Dedifferentiated amniotic fluid mesenchymal stem cell (primary cell): ENCODE data around the gene S100PBP.

Experiments used
- DNase-seq: peaks from one replicate; pipeline ENCODE4 v3.0.0-alpha.2; 2016; ENCODE audit errors: extremely low spot score

The S100PBP gene

DNA sequence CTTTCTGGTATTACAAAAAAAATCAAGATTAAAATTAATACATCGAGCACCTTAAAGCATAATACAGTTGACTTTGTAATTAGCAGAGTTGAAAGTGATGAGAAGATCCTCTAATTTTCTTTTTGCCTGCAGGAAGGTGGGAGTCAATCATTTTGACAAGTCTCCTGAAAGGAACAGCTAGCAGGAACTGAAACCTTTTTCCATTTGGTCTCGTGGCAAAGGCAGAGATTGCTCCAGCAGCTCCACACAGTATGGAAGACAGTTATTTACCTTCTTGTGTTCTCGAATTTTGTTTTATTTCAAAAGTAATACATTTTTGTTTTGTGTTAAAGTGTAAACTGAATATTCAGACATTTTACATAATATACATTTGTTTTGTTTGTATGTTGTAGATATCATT is 7.7 kb downstream of the S100PBP start:
- no peak for DNase-seq

DNA sequence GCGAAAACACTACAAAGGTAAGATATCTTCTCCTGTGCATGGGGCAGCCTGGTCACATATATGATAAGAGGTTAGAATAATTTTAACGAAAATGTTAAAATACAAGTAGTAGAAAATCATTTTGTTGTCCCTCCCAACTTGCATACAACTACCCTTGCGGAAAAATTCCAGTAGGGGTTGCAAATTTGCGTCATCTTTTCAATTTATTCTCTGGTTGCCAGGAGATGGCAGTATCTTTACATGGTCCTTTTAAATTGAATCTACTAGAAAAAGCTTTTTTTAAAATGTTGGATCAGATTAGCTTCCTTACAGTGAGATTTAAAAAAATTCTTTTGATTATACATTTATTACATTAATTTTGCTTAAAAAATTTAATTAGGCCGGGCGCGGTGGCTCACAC is 10.9 kb downstream of the S100PBP start:
- no peak for DNase-seq

DNA sequence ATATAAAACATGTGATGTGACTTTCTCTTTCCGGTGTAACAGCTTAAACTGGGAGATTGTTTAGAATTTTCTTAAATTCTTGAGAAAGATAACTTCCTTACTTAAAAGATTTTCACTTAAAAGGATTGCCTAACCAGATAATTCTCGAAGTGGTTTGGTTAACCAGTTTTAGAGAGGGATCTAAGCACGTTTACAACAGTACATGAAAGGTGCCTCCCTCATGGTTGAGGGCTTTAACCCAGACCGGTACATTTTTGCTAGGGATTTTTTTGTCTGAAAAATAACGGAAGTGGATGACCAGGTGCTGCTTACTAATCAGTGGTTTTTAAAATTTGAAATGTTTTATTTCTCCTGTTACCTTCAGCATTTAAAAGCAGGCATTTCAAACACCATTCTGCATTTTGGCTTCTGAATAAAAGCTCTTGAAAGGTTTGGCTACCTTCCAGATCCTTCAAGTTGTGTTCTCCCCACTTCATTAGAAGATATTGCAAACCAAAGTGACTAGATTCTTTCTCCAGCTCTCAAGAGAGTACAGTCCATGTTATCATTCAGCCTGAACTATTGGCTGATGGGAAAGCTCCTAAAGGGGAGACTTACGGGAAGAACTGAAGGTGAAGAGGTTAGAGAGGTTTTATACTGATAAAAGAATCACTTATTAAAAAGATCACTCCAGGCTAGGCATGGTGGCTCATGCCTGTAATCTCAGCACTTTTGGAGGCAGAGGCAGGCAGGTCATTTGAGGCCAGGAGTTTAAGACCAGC is 12.8 kb downstream of the S100PBP start:
- DNase-seq: no peak

DNA sequence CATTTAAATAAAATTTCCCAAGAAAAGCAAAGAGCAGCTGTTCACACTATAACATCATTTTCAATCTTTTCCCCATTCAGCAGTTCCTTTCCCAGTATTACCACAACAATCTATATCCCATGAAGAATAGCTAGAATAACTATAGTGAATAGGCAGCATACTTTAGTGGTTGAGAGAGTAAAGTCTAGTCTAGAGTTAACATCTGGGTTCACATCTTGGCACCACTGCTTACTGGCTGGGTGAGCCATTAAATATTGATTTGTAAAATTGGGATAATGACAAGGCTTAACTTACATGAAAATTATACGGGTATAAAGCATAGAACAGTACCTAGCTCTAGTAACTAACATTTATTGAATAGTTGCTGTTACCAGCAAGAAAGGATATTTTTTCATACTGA is 14.4 kb downstream of the S100PBP start:
- DNase-seq: no peak

DNA sequence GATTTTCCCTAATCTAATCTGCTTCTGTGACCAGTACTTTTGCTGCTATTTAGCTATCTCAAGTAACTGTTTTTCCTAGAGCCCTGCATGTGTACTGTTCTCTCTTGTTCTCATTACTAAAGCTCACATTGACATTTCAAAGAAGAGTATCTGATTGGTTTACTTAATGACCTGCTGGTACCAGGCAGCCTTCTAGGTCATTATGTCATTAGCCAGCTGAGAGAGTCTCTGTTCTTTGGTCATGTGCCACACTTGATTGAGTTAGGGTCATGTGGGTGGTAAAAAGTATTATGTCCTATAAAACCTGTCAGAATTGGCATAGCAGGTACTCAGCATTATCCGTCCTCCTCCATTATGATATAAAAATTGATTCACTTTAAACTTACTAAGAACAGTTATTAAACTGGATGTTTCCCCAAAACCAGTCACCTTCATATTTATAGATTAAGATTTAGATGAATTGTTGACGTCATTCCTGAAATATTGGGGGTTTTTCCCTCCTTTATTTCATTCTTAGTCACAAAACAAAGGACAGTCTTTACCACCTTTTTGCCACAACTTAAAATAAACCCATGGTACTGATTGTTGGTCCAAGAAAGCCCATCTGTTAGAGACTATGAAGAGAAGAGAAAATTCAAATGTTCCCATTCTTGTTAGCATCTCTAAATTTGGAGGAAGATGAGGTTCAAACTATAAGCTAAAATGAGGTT is 31.1 kb downstream of the S100PBP start:
- no peak for DNase-seq

DNA sequence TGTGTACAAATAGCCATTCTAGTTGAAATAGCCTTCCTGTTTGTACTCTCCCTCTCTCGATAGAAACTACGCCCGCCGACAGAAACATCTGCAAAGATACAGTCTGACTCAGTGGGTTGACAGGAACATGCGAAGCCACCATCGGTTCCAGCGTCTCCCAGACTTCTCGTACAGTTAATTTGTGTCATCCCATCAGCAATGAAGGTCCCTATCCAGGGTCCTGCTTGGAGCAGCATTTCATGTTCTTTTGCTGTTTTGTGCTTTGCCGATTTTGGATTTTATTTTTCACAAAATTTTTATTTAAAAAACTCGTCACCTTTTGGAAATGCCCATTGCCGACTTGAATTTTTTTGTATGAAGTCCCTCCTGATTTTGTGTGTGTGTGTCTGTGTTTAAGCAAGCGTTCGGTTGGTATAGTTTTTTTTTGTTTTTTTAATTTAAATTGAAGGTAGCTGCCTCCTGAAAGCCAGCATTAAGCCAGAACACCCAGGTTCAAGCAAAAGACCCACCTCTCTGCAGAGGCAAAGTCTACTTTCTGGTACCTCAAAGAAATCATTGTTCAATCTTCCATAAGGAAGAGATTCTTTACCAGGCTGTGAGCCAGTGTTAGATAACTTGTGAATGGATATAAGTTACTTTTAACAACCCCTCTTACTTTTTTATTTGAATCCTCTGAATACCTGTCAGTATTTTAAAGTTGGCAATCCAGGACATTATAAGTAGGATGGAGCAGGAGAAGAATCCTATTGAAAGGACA is 38.6 kb downstream of the S100PBP start:
- no peak for DNase-seq

DNA sequence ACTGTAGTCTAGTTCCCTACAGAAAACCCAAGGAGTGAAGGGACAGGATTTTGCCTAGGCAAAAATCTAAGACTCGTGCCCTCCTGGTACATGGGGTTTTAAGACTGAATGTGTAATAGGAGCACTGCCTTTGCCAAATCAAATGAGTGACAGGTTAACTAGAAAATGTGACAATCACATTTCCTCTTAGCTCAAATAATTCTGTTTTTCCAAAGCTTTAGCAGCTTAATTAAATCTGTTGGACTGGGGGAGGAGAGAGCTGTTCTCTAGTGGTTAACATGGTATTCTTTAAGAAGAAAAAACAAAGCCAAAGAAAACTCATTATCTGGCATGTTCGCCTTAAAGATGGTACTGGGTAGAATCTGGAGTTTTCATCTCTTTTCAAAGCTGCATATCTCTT is 40.7 kb downstream of the S100PBP start:
- DNase-seq: no peak

DNA sequence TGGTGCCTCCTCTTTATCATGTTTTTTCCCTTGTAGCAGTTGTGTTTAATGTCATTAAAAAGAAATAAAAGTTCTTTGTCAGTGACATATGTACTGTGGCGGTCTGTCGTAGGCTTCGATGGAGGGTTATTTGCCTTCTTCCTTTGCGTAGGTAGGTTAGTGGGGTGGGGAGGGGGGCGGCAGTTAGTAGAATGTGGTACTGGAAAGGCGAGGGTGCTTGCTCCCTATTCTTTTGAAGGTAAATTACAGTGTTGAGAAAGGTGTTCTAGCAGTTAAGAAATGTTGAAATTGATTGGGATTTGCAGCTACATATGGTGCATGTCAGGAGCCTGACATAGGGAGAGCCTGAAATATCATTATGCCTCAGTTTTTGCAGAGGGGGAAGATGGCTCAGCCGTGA is 41.3 kb downstream of the S100PBP start:
- DNase-seq: no peak

DNA sequence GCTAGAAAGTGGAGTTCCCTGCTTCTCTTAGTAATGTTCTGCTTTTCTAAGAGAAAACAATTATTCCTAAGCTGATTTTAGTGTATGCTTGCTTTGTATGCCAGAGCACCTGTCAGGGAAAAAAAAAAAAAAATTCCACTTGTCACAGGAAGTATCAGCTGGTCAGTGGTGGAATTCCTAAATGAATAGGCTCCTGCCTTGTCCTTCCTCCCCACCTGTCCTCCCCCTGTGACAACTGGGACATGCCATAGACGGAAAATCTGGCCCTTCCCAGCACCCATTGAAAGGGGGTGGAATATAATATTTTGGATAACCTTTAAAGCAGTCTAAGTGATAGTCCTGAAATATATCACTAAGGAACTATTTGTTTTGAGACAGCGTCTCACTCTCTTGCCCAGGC is 42.5 kb downstream of the S100PBP start:
- DNase-seq: no peak

DNA sequence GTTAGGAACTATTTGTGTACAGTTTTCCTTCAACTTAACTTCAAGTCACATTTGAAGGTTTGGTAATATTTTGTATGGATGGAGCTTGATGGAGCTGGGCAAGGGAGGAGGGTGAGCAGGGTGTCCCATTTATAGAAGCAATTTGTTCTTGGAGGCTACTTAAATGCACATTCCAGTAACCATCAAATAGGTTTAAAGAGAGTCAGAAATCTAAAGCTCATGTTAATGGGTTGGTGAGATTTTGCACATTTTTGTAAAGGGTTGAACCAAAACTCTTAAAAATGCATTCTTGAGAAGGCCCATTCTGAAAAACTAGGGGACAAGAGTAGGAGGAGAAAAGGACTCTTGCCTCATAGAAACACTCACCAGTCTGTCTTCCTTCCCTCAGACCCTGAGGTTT is 43.1 kb downstream of the S100PBP start:
- no peak for DNase-seq

DNA sequence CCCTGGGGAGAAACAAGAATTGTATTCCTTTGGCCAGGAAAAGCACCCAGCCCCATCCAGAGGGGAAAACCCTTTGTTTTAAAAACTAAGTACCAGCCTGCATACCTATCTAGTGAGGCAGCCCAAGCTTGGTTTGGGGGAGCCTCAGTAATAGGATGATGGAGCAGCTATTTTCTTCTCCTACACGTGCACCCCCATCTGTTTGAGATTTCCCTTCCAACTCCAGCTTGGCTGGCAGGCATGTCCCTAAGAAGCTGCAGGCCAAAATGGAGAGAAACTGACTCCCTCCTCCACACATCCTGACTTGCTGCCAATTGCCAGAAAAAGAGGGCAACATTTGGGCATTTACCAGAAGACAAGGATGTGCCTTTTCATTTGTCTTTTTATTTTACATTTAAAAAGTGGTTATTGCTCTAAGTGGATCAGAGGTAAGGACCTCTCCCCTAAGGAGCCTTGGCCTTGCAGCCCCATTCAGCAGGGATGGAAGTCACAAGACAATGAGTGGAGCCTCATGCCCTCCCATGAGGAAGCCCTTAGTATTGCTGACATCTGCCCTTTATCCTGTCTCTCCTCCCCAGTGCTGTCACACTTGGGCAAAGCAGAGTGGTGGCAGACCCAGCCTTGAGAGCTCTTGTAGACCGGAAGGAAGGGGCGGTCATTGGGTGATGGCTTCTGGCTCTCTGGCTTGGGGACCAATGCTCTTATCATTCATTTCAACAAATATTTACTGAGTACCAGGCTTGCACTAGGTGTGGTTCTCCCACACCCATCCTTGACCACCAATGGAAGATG is 44.6 kb downstream of the S100PBP start:
- no peak for DNase-seq

DNA sequence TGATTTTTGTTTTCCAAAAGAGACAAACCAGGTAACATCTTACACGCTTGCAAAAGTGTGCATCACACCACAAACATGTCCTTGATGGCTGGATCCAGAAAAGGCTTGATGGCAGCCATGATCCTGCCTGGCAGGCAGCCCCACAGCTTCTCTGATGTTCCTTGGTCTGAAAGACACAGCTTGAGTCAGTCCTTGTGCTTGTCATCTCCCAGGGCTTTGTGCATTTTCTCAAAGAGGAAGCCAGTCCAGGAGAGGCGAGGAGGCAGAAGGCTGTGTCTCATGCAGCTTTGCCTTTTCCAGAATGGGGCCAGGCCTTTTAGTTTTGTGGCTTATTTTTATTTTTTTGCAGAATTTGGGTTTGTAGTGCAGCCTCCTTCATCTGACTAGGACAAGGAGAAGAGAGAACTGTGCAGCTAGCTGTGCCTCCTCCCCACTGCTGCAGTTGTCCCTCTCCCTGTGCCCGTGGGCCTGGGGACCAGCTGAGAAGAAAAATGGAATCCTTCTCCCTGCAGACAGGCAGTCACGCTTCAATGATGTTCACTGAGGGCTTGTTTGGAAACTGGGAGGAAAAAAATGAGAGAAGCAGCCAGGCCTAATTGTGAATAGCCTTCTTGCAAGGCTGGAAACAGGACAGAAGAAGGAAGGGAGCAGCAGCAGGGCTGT is 45.9 kb downstream of the S100PBP start:
- DNase-seq: no peak

DNA sequence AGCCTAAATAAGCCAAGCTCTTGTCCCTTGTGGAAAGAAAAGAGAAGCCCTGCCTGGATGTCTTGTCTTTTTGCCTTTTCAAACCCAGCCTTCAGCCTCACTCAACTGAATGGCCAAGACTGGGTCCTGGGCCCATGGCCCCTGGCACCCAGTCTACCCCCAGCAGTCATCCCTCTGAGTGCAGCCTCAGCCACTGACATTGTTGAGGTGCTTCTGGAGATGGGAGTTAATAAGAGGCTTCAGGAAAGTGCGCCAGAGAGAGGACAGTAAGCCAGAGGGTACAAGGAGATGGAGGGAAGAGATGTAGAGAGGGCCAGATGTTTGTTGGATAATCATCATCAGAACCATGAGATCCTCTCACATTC is 46.4 kb downstream of the S100PBP start:
- DNase-seq: no peak

DNA sequence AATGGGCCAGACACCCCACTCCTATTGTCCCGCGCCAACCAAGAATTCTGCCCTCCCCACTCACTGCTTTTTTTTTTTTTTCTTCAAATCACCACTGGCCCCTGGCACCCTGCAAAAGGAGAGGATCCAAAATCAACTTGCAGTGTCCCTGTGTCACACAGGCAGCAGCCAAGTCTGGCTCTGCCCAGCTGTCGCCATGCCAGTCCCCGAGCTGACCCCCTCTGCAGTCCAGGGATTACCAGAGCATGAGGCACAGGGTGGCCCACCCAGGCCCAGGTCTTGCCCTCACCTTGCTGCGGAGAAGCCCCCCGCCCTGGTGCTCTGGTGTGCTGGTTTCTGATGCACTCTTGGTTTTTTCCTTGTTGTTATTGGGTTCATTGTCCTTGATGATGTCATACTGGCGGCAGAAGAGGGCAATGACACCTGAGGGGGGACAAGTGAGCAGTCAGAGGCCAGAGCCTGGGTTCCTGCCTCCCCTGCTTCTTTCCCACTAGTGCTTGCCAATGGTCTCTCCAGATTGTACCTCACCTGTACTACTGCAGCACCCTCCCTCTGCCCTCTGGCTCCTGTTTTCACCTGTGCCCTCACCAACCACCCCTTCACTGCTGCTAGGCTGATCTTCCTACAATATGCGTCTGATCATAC is 47.0 kb downstream of the S100PBP start:
- DNase-seq: no peak

DNA sequence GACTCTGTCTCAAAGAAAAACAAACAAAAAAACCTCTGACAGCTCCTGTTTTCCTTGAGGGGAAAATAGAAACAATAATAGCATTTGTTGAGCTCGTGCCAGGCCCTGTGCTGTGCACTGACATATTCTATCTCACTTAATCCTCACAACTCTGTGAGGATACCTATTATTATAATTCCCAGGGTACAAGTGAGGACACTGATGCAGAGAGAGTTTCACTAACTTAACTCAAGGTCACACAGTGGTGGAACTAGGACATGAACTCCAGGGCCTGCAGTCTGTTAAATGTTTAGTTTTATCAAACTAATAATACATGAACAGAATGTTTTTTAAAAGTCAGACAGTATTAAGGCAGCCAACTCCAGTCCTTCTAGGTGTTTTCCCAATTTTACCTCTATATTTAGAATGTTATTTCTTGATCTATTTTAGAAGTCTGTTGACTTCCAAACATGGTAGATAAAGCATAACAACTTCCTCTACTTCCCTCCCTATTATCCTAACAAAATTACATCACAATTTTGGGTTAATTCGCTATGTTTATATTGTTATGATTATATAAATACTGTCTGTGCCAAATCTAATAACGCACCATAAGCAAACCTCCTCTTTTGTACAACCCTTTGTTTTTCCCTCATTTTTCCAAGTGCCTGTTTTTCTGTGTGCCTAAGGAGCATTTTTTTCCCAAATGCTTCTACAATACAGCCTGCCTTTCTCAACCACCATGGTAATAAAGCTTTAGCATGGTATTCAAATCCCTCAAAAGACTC is 48.4 kb downstream of the S100PBP start:
- DNase-seq: no peak

DNA sequence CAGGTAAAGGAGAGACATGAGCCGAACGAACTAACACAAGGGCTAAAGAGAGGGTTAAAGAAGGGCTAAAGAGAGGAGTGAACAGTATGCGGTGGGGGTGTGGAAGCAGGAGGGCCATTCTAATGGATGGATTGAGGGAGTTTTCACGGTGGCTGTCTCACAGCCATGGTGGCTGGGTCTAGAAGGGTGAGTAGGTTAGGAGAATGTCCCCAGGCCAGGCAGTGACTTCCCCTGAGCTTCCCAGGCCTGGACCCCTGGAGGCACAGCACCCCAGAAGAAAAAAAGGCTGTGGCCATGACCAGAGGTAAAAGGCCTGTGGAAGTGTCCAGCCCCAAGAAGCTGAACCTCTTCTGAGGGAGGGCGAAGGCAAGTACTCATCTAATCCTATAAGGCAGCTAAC is 49.7 kb downstream of the S100PBP start:
- no peak for DNase-seq

DNA sequence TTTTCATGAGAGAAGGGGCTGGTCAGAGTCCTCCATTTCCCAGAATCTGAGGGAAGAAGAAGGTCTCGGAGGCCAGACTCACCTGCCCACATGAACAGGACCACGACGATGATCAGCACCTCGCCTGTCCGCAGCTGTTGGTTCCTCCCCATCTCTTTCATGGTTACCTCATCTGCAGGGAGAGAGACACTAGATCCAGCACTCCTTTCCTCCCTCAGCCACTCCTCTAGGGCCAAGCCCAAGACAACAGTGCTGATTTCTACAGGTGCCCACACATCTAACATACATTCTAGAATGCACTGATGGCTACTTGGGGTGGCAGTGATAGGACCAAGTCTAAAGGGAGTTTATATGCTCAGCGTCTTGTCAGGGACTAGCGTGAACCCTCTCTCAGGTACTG is 50.2 kb downstream of the S100PBP start:
- DNase-seq: no peak

DNA sequence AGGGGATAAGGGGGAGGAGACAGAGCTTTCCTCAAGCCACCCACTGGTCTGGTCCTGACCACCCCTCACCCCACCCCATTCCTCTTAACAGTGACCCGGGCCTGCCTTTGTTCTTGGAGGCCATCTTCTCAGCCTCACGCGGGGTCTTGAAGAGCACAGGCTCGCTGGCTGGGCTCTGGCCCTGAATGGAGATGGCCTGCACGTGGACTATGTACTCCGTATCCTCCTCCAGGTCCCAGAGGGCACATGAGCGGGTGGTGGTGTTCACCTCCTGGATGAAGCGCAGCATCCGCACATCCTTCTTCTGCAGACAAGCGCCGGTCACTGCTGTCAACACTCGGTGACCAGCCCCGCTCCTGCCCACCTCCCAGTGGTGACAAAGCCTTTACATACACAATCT is 50.6 kb downstream of the S100PBP start:
- no peak for DNase-seq

DNA sequence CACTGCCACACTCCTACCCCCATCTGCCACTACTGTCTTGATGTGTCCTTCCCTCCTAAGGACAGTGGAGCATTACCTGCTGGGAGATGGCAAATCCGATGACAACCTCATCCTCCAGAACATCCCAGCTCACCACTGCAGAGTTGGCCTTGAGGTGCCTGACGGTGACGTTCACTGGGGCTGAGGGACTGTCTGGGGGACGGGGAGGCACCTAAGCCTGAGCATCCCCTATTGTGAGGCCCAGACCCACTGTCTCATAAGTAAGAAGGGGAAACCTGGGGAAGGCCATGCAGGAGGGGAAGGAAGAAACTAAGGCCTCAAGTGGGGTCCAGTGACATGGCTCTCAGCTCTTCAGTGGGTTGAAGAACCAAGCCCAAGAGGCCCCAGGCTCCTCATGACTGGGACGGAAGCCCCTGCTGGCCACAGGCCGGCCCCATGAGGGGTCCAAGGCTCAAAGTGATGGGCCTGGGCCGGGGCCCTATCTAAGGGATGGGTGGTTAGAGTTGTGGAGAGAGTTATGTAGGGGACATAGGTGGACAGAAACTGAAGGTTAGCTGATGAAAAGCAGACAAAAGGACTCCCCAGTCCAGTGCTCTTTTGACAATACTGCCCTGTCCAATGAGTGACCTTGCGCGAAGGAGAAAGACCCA is 51.5 kb downstream of the S100PBP start:
- DNase-seq: no peak
